ENCODE results near the gene WASHC3.
"Not testable (repeated sequence)": the region's sequence is repeated elsewhere in the genome, so short reads cannot be mapped to it uniquely, and the experiment has no call there.

The WASHC3 gene

GRCh38 chr12:102051431-102051965 is 10.3 kb downstream of the WASHC3 start:
- DNase-seq (ENCODE audit: extremely low spot score, insufficient read length, low read depth) (no peak), FAIRE-seq (no peak)

- FAIRE-seq (no peak), DNase-seq (ENCODE audit: extremely low spot score, insufficient read length, low read depth) (no peak)
Measured at GRCh38 chr12:102050660-102051430, 10.9 kb downstream of the WASHC3 start.

DNA sequence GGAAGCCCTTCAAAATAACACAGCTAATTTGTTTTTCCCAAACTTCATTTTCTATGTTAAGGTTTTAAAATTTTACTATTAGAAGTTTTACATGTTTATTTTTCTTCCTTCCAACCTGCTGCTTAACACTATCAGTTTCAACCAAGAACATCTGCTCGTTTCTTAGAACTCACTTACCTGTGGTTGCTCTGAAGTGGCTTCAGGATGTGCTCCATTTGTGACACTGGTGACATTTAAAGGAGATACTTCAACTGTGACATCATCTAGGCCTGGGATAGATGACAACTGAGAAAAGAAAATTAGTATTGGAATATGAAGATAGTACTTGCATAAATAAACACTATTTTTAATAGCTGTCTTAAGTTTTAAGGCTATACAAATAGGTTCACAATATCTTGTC is 17.9 kb downstream of the WASHC3 start:
- DNase-seq (ENCODE audit: extremely low spot score, insufficient read length, low read depth): no peak
- FAIRE-seq: peak; percentile 46

DNA sequence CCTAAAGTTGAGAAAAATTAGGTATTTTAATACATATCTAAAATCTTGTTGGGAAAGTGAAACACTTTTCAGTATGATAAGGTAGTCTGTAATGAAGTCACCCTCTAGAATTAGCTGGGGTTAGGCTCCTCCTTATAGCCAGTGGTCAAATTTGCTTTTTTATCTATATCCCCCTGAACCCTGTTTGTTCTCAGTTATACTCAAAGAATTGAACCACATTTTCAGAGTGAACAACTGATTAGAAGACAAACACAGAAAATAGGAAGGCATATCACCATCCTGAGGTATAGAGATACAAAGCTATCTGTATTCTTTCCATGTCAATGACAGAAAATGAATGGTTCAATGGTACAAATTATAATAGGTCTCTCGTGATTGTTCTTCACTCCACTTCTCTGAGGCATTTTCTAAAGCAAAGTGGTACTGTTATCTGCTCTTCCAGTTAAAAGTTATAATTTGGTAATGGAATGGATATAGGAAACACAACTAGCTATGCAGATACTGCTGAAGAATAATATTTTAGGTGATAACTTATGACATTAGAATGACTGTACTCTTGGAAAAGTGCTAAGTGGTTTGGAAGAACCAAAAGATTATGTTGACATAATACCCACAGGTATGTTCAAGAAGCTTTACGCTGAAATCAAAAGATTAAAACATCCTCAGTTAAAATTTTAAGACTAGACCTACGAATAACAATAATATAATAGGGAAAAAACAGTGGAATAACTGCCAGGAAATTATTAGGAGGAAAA is 27.6 kb downstream of the WASHC3 start:
- FAIRE-seq (no peak), DNase-seq (ENCODE audit: extremely low spot score, insufficient read length, low read depth) (no peak)

DNA sequence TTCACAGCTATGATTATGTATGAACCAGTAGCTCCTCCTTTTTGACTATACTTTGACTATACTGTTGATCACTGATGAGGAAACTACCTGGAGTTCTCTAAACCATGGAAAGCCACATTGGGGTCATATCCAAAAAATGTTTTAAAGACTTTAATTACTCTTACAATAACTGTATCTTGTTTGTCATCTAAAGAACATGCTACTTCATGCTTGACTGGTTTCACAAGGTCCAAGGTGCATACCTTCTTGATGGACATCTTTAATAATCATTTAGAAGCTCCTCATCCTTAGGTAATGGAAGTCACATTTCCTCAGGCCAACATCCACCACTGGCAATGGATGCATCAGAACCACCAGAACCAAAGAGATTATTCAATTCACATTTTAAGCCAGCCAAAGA is 29.9 kb downstream of the WASHC3 start:
- no peak for DNase-seq (ENCODE audit: extremely low spot score, insufficient read length, low read depth)
- no peak for FAIRE-seq

DNA sequence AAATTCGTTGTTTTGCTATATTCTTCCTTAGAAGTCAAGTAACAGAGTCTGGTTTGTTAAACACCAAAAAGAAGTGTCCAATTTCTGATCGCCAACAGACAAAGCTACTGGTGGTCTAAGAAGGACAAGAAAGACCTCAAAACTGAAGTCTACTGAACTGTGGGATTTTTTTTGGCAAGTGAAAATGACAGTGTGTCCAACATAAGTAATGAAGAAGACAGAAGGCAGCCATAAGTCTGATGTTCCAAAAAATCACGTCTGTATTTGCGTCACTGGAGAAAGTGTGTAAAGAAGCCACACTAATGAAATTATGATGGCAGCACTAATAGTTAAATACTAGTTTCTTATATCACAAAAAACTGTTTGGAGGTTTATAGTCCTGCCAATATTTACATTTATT is 32.6 kb downstream of the WASHC3 start:
- FAIRE-seq: no peak
- DNase-seq (ENCODE audit: extremely low spot score, insufficient read length, low read depth): no peak

DNA sequence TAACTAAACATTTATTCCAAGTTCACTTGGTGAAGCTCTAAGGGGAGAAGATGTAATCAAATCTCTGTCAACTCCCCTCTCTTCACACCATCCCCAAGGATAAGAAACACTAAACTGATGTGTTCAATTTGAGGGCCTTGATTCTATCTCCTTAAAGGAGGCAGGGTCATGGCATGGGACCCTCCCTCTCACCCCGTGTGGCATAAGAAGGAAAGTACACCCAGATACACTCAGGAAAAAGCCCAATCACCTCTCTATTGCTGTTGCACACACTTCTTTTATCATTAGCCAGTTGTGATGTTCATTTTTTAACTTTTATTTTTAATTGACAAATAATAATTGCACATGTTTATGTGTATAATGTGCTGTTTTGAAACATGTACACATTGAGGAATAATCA is 35.1 kb downstream of the WASHC3 start:
- no peak for DNase-seq (ENCODE audit: extremely low spot score, insufficient read length, low read depth)
- no peak for FAIRE-seq

DNA sequence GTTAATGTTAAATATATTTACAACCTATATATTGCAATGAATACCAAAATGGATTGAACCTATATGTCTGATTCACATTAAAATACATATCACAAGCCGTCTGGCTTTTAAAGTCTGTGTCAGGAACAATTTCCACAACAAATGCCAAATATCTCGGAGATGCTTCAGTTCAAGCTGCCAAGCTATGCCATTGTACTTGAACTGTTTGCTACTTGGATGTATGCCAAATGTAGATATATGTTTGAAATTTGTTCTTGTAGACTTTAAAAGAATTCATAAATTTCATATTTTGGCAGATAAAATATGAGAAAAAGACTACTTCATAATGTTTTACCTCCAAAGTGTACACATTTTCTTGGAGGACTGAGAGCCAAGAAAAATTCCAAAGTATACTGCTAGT is 37.0 kb downstream of the WASHC3 start:
- DNase-seq (ENCODE audit: extremely low spot score, insufficient read length, low read depth) (no peak), FAIRE-seq (no peak)

- DNase-seq (ENCODE audit: extremely low spot score, insufficient read length, low read depth) (no peak), FAIRE-seq (no peak)
Measured at GRCh38 chr12:102023343-102023930, 38.4 kb downstream of the WASHC3 start.

- DNase-seq (ENCODE audit: extremely low spot score, insufficient read length, low read depth) (no peak), FAIRE-seq (no peak)
Measured at GRCh38 chr12:102022286-102022685, 39.5 kb downstream of the WASHC3 start.

DNA sequence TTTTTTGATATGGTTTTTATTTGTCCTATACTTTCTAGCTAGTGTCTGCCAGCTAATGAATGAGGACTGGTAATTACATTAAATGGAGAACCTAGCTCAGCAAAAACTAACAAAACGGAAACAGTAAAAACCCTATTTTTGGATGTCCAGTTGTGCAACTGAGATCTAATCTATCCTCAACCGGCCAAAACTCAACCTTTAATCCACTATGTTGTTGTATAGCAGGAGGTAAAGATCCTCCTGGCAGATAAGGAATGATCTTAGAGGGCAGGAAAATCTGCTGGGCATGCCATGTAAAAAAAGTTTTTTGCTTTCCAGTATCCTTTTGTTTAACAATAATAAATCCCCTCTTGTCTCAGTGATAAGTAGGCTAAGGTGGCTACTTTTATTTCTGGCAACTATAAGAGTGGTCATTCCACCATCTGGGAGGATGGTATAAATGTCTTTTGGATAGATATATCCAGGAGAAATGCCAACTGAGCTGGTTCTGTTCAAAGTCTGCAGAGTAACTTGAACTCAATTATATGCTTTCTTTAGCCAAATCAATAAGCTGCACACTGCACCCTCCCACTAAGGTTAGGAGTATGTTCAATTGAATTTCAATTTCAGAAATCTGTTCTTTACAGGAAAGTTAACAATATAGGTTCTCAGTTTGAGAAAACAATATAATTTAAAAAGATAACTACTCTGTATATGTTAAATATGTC is 40.1 kb downstream of the WASHC3 start:
- peak; percentile 31 for FAIRE-seq

GRCh38 chr12:102018607-102019006 is 43.2 kb downstream of the WASHC3 start:
- FAIRE-seq: not testable (repeated sequence)

More for the DNA sequence above, 40.1 kb downstream of the WASHC3 start:
- no peak for DNase-seq (ENCODE audit: extremely low spot score, insufficient read length, low read depth)

GRCh38 chr12:102016472-102016871 is 45.3 kb downstream of the WASHC3 start:
- DNase-seq (ENCODE audit: extremely low spot score, insufficient read length, low read depth): no peak
- no peak for FAIRE-seq

More at GRCh38 chr12:102018607-102019006, 43.2 kb downstream of the WASHC3 start:
- DNase-seq (ENCODE audit: extremely low spot score, insufficient read length, low read depth): not testable (repeated sequence)

DNA sequence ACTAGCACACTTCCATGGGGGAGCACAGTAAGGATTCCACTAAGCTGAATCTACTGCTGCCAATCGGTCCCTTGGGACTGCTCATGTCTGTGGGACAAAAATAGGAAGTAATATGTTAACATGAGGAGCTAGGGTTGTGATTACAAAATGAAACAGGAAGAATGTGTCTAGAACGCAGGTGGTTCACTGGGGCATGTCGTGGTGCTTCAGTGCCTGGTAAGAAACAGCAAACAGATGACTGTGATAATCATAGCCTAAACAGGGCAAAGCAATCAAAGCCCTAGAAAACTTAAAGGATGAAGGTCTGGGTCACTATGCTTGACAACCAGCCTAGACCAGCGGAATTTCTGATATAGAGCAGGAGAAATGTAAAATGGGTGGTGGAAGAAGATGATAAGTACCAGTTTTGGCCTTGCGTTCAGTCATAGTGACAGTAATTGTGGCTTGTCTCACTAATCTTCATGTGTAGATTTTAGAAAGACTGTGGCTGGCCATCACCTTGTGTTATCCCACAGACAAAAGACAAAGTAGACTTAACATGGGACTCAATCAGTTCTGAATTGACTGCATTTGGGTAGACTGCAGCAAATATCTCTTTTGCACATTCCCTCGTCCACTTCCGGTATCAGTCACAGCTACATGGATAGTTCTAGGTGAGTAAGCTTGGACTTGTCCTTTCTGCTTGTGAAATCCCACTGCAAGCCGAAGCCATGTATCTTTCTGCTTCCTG is 51.4 kb downstream of the WASHC3 start:
- peak; percentile 96 for FAIRE-seq
- DNase-seq (ENCODE audit: extremely low spot score, insufficient read length, low read depth): peak; percentile 46

GRCh38 chr12:102009796-102010195 is 52.0 kb downstream of the WASHC3 start:
- peak; percentile 15 for FAIRE-seq
- DNase-seq (ENCODE audit: extremely low spot score, insufficient read length, low read depth): no peak

DNA sequence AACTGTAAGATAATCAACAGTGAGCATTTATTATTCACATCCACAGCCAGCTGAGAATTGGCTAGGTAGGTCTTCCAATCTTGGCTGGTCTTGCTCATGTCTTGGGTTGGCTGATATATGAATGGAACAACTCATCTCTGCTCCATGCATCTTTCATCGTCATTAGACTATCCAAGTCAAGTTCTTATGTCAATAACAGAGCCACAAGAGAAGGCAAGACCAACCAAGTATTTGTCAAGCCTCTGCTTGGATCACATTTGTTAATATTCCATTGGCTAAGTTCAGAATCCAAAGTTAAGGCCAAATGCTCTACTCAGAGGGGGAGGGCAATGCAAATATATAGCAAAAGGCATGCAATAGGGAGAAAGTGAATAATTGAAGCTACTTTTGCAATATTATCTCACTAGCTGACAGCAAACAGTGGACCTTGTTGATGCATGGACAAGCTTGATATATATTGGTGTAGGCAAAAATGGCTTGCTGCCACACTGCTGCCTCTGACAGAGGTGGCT is 53.1 kb downstream of the WASHC3 start:
- no peak for FAIRE-seq

DNA sequence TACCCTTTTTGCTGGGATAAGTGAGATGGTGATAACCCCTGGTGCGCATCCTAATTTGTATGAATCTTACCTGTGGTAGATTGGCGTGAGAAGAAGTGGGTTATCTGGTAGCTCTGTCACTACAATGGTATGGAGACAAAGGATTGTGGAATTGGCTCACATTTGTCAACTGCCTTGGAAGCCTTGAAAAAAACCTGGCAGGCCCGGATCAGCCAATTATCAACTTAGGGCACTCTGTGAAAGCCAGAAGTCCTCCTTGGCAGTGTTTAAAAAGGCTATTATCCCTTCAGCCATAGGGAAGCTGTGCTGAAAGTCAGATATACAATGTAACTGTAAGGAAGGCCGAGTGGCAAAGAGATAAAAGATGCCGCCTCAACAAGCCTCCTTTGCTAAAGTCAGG is 56.5 kb downstream of the WASHC3 start:
- FAIRE-seq (no peak), DNase-seq (ENCODE audit: extremely low spot score, insufficient read length, low read depth) (no peak)

More for the DNA sequence above, 53.1 kb downstream of the WASHC3 start:
- DNase-seq (ENCODE audit: extremely low spot score, insufficient read length, low read depth): no peak

DNA sequence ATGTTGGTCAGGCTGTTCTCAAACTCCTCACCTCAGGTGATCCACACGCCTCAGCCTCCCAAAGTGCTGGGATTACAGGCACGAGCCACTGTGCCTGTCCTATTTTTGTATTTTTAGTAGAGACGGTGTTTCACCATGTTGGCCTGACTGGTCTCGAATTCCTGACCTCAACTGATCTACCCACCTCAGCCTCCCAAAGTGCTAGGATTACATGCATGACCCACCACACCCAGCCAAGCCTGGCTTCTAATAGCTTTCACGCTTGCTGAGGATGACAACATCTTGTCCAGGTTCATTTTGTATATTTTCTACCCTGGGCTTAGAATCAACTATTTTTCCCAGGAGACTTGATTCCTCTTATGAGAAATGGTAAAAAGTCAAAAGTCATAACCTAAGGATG is 64.7 kb downstream of the WASHC3 start:
- FAIRE-seq (no peak), DNase-seq (ENCODE audit: extremely low spot score, insufficient read length, low read depth) (no peak)

DNA sequence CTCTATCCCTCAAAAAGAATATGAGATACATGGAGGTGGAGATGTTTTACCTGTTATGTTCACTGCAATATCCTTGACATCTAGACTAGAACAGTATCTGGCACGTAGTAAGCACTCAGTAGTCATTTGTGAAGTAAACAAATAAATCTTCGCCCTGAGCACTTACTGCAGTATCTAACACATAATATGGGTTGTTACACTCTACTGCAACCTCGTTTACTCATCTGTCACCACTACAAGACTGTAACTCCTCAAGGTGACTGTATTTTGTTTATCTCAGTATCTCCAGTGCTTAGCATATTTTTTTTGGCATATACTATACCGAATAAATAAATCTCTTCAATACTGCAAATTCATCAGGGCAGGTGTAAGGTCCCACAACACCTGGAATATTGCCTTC is 66.1 kb downstream of the WASHC3 start:
- DNase-seq (ENCODE audit: extremely low spot score, insufficient read length, low read depth) (no peak), FAIRE-seq (no peak)
